SU-DHL-6 (cell line): Measurements from ENCODE around the gene ADARB2.

ENCODE experiments used
- H2AFZ ChIP-seq: fragments of 200-600 bp; sonication (generic); 2 replicates; pipeline ENCODE4 v1.6.1; 2014; ENCODE audit warnings: low read depth, mild to moderate bottlenecking, moderate library complexity, mixed read lengths, antibody characterized with exemption, low read length; ENCODE audit not compliant: severe bottlenecking
- H3F3A ChIP-seq: fragments of 200-600 bp; shearing (Covaris generic); 2 replicates; pipeline ENCODE4 v1.6.0; 2016; ENCODE audit warnings: antibody characterized with exemption, mild to moderate bottlenecking; ENCODE audit not compliant: insufficient read depth
- H3K27ac ChIP-seq: fragments of 200-600 bp; sonication (generic); 2 replicates; pipeline ENCODE4 v1.5.1; 2016; ENCODE audit warnings: low read depth, mild to moderate bottlenecking, low read length, moderate library complexity, mixed read lengths
- H3K27me3 ChIP-seq: fragments of 200-600 bp; sonication (generic), shearing (Covaris generic); 2 replicates; pipeline ENCODE4 v1.6.0; 2014; ENCODE audit warnings: mild to moderate bottlenecking, low read length
- H3K36me3 ChIP-seq: fragments of 200-600 bp; sonication (generic); 2 replicates; pipeline ENCODE4 v1.6.1; 2014; ENCODE audit warnings: mild to moderate bottlenecking, low read length, mixed read lengths
- H3K4me2 ChIP-seq: fragments of 300-600, 200-600 bp; shearing (Covaris generic), sonication (generic); 2 replicates; pipeline ENCODE4 v1.6.0; 2014; ENCODE audit warnings: low read length, low read depth, mild to moderate bottlenecking; ENCODE audit not compliant: poor library complexity, severe bottlenecking
- H3K4me3 ChIP-seq: fragments of 200-600 bp; sonication (generic); 2 replicates; pipeline ENCODE4 v1.5.1; 2014; ENCODE audit warnings: antibody characterized with exemption, low read length, mild to moderate bottlenecking, mixed read lengths; ENCODE audit not compliant: insufficient read depth, poor library complexity, severe bottlenecking
- H3K79me2 ChIP-seq: fragments of 200-600 bp; sonication (generic); 2 replicates; pipeline ENCODE4 v1.6.1; 2014; ENCODE audit warnings: mild to moderate bottlenecking, low read length, moderate library complexity; ENCODE audit not compliant: insufficient read depth
- H3K9ac ChIP-seq: fragments of 200-600 bp; sonication (generic); 2 replicates; pipeline ENCODE4 v1.7.0; 2014; ENCODE audit warnings: mild to moderate bottlenecking, low read length
- H3K9me2 ChIP-seq: fragments of 200-600 bp; sonication (generic); replicated peaks from 2 replicates; pipeline ENCODE4 v1.6.1; 2014; ENCODE audit warnings: low read length; ENCODE audit not compliant: insufficient read depth
- H3K9me3 ChIP-seq: fragments of 200-600 bp; sonication (generic); 2 replicates; pipeline ENCODE4 v1.6.1; 2014; ENCODE audit warnings: low read length, mixed read lengths; ENCODE audit not compliant: insufficient read depth
- H4K20me1 ChIP-seq: fragments of 200-600 bp; sonication (generic); 2 replicates; pipeline ENCODE4 v1.6.1; 2014; ENCODE audit warnings: low read depth, mild to moderate bottlenecking, antibody characterized with exemption, low read length, moderate library complexity, mixed read lengths
- CTCF ChIP-seq: fragments of 200-600 bp; sonication (generic); IDR thresholded peaks from one replicate; pipeline ENCODE4 v1.5.1; 2017; ENCODE audit warnings: antibody characterized with exemption, mild to moderate bottlenecking, low read length, moderate library complexity; ENCODE audit not compliant: insufficient read depth, poor library complexity, severe bottlenecking
- EZH2phosphoT487 ChIP-seq: fragments of 200-600 bp; sonication (generic), shearing (Covaris generic); conservative IDR thresholded peaks from 2 replicates; pipeline ENCODE4 v1.6.1; 2018; ENCODE audit warnings: mild to moderate bottlenecking, antibody characterized with exemption, low read length, moderate library complexity, mixed read lengths

Gene ADARB2

GRCh38 chr10:1169186-1169885, 568.0 kb downstream of the ADARB2 start:
- no peaks in the 10 kb centered on the region for H3K9me3 ChIP-seq
- H4K20me1 ChIP-seq, result no peaks in the 10 kb centered on the region
- H3K79me2 ChIP-seq, result no peaks in the 10 kb centered on the region
- TF ChIP-seq CTCF, result no peak
- no peak for TF ChIP-seq EZH2phosphoT487
- H3F3A ChIP-seq, result no peaks in the 10 kb centered on the region
- H3K27me3 ChIP-seq, result no peaks in the 10 kb centered on the region
- H3K4me3 ChIP-seq, result no peak overlapping the region
- no peaks in the 10 kb centered on the region for H3K9me2 ChIP-seq
- H3K27ac ChIP-seq, result no peak overlapping the region
- no peak overlapping the region for H3K9ac ChIP-seq
- no peak overlapping the region for H2AFZ ChIP-seq
- H3K4me2 ChIP-seq, result no peak overlapping the region
- no peaks in the 10 kb centered on the region for H3K36me3 ChIP-seq

GRCh38 chr10:1168763-1169162, 568.6 kb downstream of the ADARB2 start:
- no peaks in the 10 kb centered on the region for H3K9me2 ChIP-seq
- no peak overlapping the region for H2AFZ ChIP-seq
- H3K27me3 ChIP-seq, result no peaks in the 10 kb centered on the region
- H3K4me2 ChIP-seq, result no peak overlapping the region
- H3K36me3 ChIP-seq, result no peaks in the 10 kb centered on the region
- H3K9me3 ChIP-seq, result no peaks in the 10 kb centered on the region
- no peaks in the 10 kb centered on the region for H3F3A ChIP-seq
- H3K27ac ChIP-seq, result no peak overlapping the region
- H3K79me2 ChIP-seq, result no peaks in the 10 kb centered on the region
- no peak for TF ChIP-seq CTCF
- TF ChIP-seq EZH2phosphoT487, result no peak
- H3K9ac ChIP-seq, result no peak overlapping the region
- no peak overlapping the region for H3K4me3 ChIP-seq
- no peaks in the 10 kb centered on the region for H4K20me1 ChIP-seq

- no peaks in the 10 kb centered on the region for H4K20me1 ChIP-seq
- H3K9me3 ChIP-seq, result no peaks in the 10 kb centered on the region
- no peaks in the 10 kb centered on the region for H3K79me2 ChIP-seq
- H3K9ac ChIP-seq, result no peak overlapping the region
- no peak overlapping the region for H3K4me2 ChIP-seq
- TF ChIP-seq EZH2phosphoT487 (no peak), CTCF (no peak)
- H3K27me3 ChIP-seq, result no peaks in the 10 kb centered on the region
- H3F3A ChIP-seq, result no peaks in the 10 kb centered on the region
- H3K27ac ChIP-seq, result no peak overlapping the region
- H3K9me2 ChIP-seq, result no peaks in the 10 kb centered on the region
- no peak overlapping the region for H2AFZ ChIP-seq
- H3K4me3 ChIP-seq, result no peak overlapping the region
- H3K36me3 ChIP-seq, result no peaks in the 10 kb centered on the region
These were observed 570.5 kb downstream of the ADARB2 start for GRCh38 chr10:1166828-1167275.
